Measurements from ENCODE around the gene SS18L1.

SS18L1 gene

GRCh38 chr20:62157387-62158087, 14.0 kb downstream of the SS18L1 start:
- Histone ChIP-seq H3K27me3 (replicated peaks; ENCODE audit: control insufficient read depth, insufficient read depth, low read length) (no peaks in the 10 kb centered on the region), H3K4me3 (replicated peaks; ENCODE audit: low read depth, low read length) (no peak overlapping the region), H3K36me3 (ENCODE audit: control insufficient read depth, insufficient read depth, low read length) (peaks cover 13% of the 10 kb centered on the region)
- no peak for DNase-seq (ENCODE audit: extremely low read depth, insufficient read length)
- no peak for TF ChIP-seq CTCF (IDR thresholded peaks at IDR 0.05; ENCODE audit: insufficient read depth, low read length, poor library complexity, severe bottlenecking)

- H3K36me3 ChIP-seq (ENCODE audit: control insufficient read depth, insufficient read depth, low read length), result peaks cover 16% of the 10 kb centered on the region
- TF ChIP-seq CTCF (IDR thresholded peaks at IDR 0.05; ENCODE audit: insufficient read depth, low read length, poor library complexity, severe bottlenecking), result no peak
- no peaks in the 10 kb centered on the region for H3K27me3 ChIP-seq (replicated peaks; ENCODE audit: control insufficient read depth, insufficient read depth, low read length)
- H3K4me3 ChIP-seq (replicated peaks; ENCODE audit: low read depth, low read length), result no peak overlapping the region
- no peak for DNase-seq (ENCODE audit: extremely low read depth, insufficient read length)
Observed at GRCh38 chr20:62158088-62158400, 14.5 kb downstream of the SS18L1 start.

GRCh38 chr20:62158541-62158940, 15.0 kb downstream of the SS18L1 start:
- Histone ChIP-seq H3K4me3 (replicated peaks; ENCODE audit: low read depth, low read length) (no peak overlapping the region), H3K27me3 (replicated peaks; ENCODE audit: control insufficient read depth, insufficient read depth, low read length) (no peaks in the 10 kb centered on the region), H3K36me3 (ENCODE audit: control insufficient read depth, insufficient read depth, low read length) (peaks cover 16% of the 10 kb centered on the region)
- TF ChIP-seq CTCF (IDR thresholded peaks at IDR 0.05; ENCODE audit: insufficient read depth, low read length, poor library complexity, severe bottlenecking), result no peak
- no peak for DNase-seq (ENCODE audit: extremely low read depth, insufficient read length)

- no peak overlapping the region for H3K4me3 ChIP-seq (replicated peaks; ENCODE audit: low read depth, low read length)
- no peaks in the 10 kb centered on the region for H3K27me3 ChIP-seq (replicated peaks; ENCODE audit: control insufficient read depth, insufficient read depth, low read length)
- no peak for TF ChIP-seq CTCF (IDR thresholded peaks at IDR 0.05; ENCODE audit: insufficient read depth, low read length, poor library complexity, severe bottlenecking)
- no peak for DNase-seq (ENCODE audit: extremely low read depth, insufficient read length)
- peaks cover 18% of the 10 kb centered on the region for H3K36me3 ChIP-seq (ENCODE audit: control insufficient read depth, insufficient read depth, low read length)
Observed at GRCh38 chr20:62159052-62159451, 15.5 kb downstream of the SS18L1 start.

- Histone ChIP-seq H3K4me3 (replicated peaks; ENCODE audit: low read depth, low read length) (peak overlapping the region; percentile 21; the same call in 1 of the 2 replicates), H3K36me3 (ENCODE audit: control insufficient read depth, insufficient read depth, low read length) (peaks cover 19% of the 10 kb centered on the region), H3K27me3 (replicated peaks; ENCODE audit: control insufficient read depth, insufficient read depth, low read length) (no peaks in the 10 kb centered on the region)
- no peak for DNase-seq (ENCODE audit: extremely low read depth, insufficient read length)
- TF ChIP-seq CTCF (IDR thresholded peaks at IDR 0.05; ENCODE audit: insufficient read depth, low read length, poor library complexity, severe bottlenecking), result no peak
Observed at GRCh38 chr20:62159839-62160238, 16.3 kb downstream of the SS18L1 start.

- H3K4me3 ChIP-seq (replicated peaks; ENCODE audit: low read depth, low read length), result no peak overlapping the region
Observed at GRCh38 chr20:62160253-62160652, 16.7 kb downstream of the SS18L1 start.

More at GRCh38 chr20:62160253-62160652, 16.7 kb downstream of the SS18L1 start:
- no peak for DNase-seq (ENCODE audit: extremely low read depth, insufficient read length)
- Histone ChIP-seq H3K36me3 (ENCODE audit: control insufficient read depth, insufficient read depth, low read length) (peaks cover 22% of the 10 kb centered on the region), H3K27me3 (replicated peaks; ENCODE audit: control insufficient read depth, insufficient read depth, low read length) (no peaks in the 10 kb centered on the region)
- no peak for TF ChIP-seq CTCF (IDR thresholded peaks at IDR 0.05; ENCODE audit: insufficient read depth, low read length, poor library complexity, severe bottlenecking)
